Stimulated activated CD8-positive, alpha-beta memory T cell treated with anti-CD3 and anti-CD28 coated beads, Interleukin-12 subunit alpha, Interleukin-12 subunit beta, amount 100 ng/mL, for 4 hours (primary cell): Measurements from ENCODE around the gene GALNT18.
"Not testable (repeated sequence)": the region's sequence is repeated elsewhere in the genome, so short reads cannot be mapped to it uniquely, and the experiment has no call there.

Experiments
- DNase-seq: peaks from one replicate; pipeline ENCODE4 v3.0.0-alpha.2; 2020; ENCODE audit warnings: low read depth

The GALNT18 gene

GRCh38 chr11:11382858-11383532, 238.8 kb downstream of the GALNT18 start:
- DNase-seq: no peak

GRCh38 chr11:11381471-11382105, 240.2 kb downstream of the GALNT18 start:
- DNase-seq: no peak

- no peak for DNase-seq
These were observed 240.9 kb downstream of the GALNT18 start for GRCh38 chr11:11380883-11381282.

- DNase-seq: no peak
These were observed 241.5 kb downstream of the GALNT18 start for GRCh38 chr11:11380340-11380739.

- DNase-seq: no peak
These were observed 242.1 kb downstream of the GALNT18 start for GRCh38 chr11:11379661-11380060.

GRCh38 chr11:11378184-11378940, 243.4 kb downstream of the GALNT18 start:
- DNase-seq: no peak

GRCh38 chr11:11374358-11375148, 247.3 kb downstream of the GALNT18 start:
- DNase-seq: no peak

- no peak for DNase-seq
These were observed 247.9 kb downstream of the GALNT18 start for GRCh38 chr11:11373934-11374333.

GRCh38 chr11:11372461-11372860, 249.3 kb downstream of the GALNT18 start:
- DNase-seq: no peak

- no peak for DNase-seq
These were observed 250.9 kb downstream of the GALNT18 start for GRCh38 chr11:11370962-11371303.

- no peak for DNase-seq
These were observed 251.4 kb downstream of the GALNT18 start for GRCh38 chr11:11370255-11370961.

- no peak for DNase-seq
These were observed 255.0 kb downstream of the GALNT18 start for GRCh38 chr11:11366793-11367192.

- no peak for DNase-seq
These were observed 258.1 kb downstream of the GALNT18 start for GRCh38 chr11:11363674-11364073.

GRCh38 chr11:11359611-11360010, 262.2 kb downstream of the GALNT18 start:
- no peak for DNase-seq

GRCh38 chr11:11356842-11357241, 265.0 kb downstream of the GALNT18 start:
- DNase-seq: no peak

GRCh38 chr11:11352878-11353277, 268.9 kb downstream of the GALNT18 start, which contains the start of gene CSNK2A3:
Gene CSNK2A3 (minus strand): TSS chr11:11353250. CDS start chr11:11353119, 131 bp downstream.
- DNase-seq: not testable (repeated sequence)

- not testable (repeated sequence) for DNase-seq
These were observed 270.0 kb downstream of the GALNT18 start for GRCh38 chr11:11351851-11352250.

GRCh38 chr11:11351042-11351586, 270.7 kb downstream of the GALNT18 start:
- DNase-seq: no peak

GRCh38 chr11:11349870-11350337, 271.9 kb downstream of the GALNT18 start:
- no peak for DNase-seq

GRCh38 chr11:11349106-11349825, 272.5 kb downstream of the GALNT18 start:
- DNase-seq: no peak
